Measurements from ENCODE around the gene UCK1. TPM values are rescaled to one million over a fixed set of nuclear protein-coding genes. Genes with fewer than 3 reads are reported as not detected.

The UCK1 gene
- total and polyA plus RNA-seq, 2 experiments from 2014 or later, result 22.6 to 31.3 TPM

DNA sequence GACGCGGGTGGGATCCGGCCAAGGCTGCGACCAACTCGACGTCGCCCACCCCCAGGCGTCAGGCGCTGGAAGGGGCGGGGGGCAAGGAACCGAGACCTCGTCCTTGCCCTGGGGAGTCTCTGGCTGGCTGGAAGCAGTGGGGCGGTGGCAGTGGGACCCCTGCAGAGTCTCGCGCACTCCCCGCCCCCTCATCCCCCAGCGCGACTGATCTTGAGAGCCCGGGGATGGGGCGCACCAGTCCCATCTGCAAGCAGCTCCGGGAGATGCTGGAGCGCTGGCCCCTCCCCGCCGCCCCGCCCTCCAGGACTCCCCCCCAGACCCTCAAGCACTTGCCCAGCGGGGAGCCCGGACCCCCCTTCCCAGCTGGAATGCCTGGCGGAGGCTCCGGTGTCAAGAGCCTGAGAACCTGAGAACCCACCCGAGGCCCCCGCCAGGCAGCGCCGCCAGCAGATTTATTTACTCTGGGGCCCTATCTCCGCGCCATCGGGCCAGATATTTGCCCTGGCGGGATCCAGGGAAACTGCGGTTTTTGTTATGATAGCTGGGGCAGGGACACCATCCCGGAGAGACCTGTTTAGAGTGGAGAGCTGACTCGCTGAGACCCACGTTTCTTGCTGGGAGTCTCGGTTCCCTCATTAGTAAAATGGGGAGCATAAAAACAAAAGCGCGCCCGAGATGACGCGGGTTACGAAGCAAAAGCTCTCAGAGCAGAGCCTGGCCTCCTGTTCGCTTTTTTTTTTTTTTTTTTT is 15.4 kb upstream of the UCK1 start:
- Histone ChIP-seq H3K4me2 (ENCODE audit: unreplicated experiment) (peak overlapping the region; percentile 67), H3K27ac (no peak overlapping the region), H3K4me3 (peak overlapping the region; percentile 50), H3F3A (ENCODE audit: insufficient read depth) (no peaks in the 10 kb centered on the region), H3K9ac (no peak overlapping the region), H3K36me3 (ENCODE audit: low read depth) (no peaks in the 10 kb centered on the region), H3K9me2 (ENCODE audit: insufficient read depth) (no peaks in the 10 kb centered on the region), H4K20me1 (ENCODE audit: insufficient read depth) (no peaks in the 10 kb centered on the region), H3K79me2 (ENCODE audit: insufficient read depth) (no peaks in the 10 kb centered on the region), H2AFZ (0 out of 2 replicates have a peak overlapping the region, but pooled peaks have one; percentile 8), H3K9me3 (ENCODE audit: low read depth) (no peaks in the 10 kb centered on the region), H3K4me1 (ENCODE audit: insufficient read depth) (no peaks in the 10 kb centered on the region), H3K27me3 (replicated peaks; ENCODE audit: insufficient read depth) (peaks cover 44% of the 10 kb centered on the region)
- in situ Hi-C loops (cut with MboI), result no loop called here
- peak; percentile 41 for DNase-seq
- WGBS, 2 experiments (ENCODE audit: low coverage in 1 of 2, low lambda C conversion rate in 2 of 2, missing lambda C conversion rate in 2 of 2), result 1 to 5% methylated on average over 25 to 46 of the region's 49 CpGs
- TF ChIP-seq EZH2phosphoT487 (IDR thresholded peaks at IDR 0.05; ENCODE audit: insufficient read depth, low read depth), result no peak
- peak; percentile 63 for TF ChIP-seq EZH2 (IDR thresholded peaks at IDR 0.05; ENCODE audit: insufficient read depth, poor library complexity, severe bottlenecking)

- H3K4me1 ChIP-seq (ENCODE audit: insufficient read depth), result no peaks in the 10 kb centered on the region
- no peaks in the 10 kb centered on the region for H3K79me2 ChIP-seq (ENCODE audit: insufficient read depth)
- no peaks in the 10 kb centered on the region for H4K20me1 ChIP-seq (ENCODE audit: insufficient read depth)
- in situ Hi-C loops (cut with MboI), result no loop called here
- H3K9me2 ChIP-seq (ENCODE audit: insufficient read depth), result no peaks in the 10 kb centered on the region
- no peak for DNase-seq
- no peak overlapping the region for H2AFZ ChIP-seq
- H3K4me2 ChIP-seq (ENCODE audit: unreplicated experiment), result no peak overlapping the region
- TF ChIP-seq EZH2phosphoT487 (IDR thresholded peaks at IDR 0.05; ENCODE audit: insufficient read depth, low read depth) (0 out of 2 replicates have a peak, but pooled peaks have one; percentile 54), EZH2 (IDR thresholded peaks at IDR 0.05; ENCODE audit: insufficient read depth, poor library complexity, severe bottlenecking) (no peak)
- 4 to 6% methylated on average over 16 to 30 of the region's 30 CpGs for WGBS, 2 experiments (ENCODE audit: low coverage in 1 of 2, low lambda C conversion rate in 2 of 2, missing lambda C conversion rate in 2 of 2)
- H3K9ac ChIP-seq, result no peak overlapping the region
- no peaks in the 10 kb centered on the region for H3K36me3 ChIP-seq (ENCODE audit: low read depth)
- H3K27me3 ChIP-seq (replicated peaks; ENCODE audit: insufficient read depth), result peaks cover 44% of the 10 kb centered on the region
- H3K4me3 ChIP-seq, result no peak overlapping the region
- H3K27ac ChIP-seq, result no peak overlapping the region
- H3K9me3 ChIP-seq (ENCODE audit: low read depth), result no peaks in the 10 kb centered on the region
- H3F3A ChIP-seq (ENCODE audit: insufficient read depth), result no peaks in the 10 kb centered on the region
These were observed 14.8 kb upstream of the UCK1 start for GRCh38 chr9:131545786-131546335.

DNA sequence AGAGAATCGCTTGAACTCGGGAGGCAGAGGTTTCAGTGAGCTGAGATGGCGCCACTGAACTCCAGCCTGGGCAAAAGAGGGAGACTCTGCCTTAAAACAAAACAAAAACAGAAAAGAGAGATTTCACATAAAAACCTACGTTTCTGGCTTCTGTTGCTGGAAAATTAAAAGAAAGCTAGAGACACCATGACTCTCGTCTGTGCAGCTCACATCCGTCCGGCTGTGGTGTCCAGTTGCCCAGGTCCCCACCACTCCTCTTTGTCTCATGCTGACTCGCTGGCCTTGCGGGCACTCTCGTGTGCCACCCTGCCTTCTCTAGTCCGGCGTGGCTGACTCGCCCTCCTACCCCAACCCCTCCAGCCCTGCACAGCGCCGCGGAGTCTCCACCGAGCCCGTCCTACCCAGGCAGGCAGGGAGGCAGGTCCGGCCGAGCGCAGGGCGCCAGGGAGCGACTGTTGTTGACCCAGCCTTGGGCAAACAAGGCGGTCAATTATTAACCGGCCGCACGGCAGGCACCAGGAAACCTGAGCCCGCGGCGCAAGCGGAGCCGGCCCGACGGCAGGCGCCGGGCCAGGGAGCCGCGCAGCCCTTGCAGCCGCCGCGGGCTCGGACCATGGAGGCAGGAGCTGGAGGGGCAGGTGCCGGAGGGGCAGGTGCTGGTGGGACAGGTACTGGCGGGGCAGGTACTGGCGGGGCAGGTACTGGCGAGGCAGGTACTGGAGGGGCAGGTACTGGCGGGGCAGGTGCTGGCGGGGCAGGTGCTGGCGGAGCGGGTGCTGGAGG is 14.1 kb upstream of the UCK1 start, which contains the start of gene PRRT1B:
TSS of gene PRRT1B (plus strand) at position 521 of the 783 bp plus-strand sequence. CDS start at position 614, 93 bp downstream.
- no peaks in the 10 kb centered on the region for H3K79me2 ChIP-seq (ENCODE audit: insufficient read depth)
- WGBS, 2 experiments (ENCODE audit: low coverage in 1 of 2, low lambda C conversion rate in 2 of 2, missing lambda C conversion rate in 2 of 2), result 18 to 23% methylated on average over 32 to 50 of the region's 50 CpGs
- H3K4me3 ChIP-seq, result no peak within 1 kb of the TSS
- TF ChIP-seq EZH2 (IDR thresholded peaks at IDR 0.05; ENCODE audit: insufficient read depth, poor library complexity, severe bottlenecking), result peak; percentile 95
- no peak for TF ChIP-seq EZH2phosphoT487 (IDR thresholded peaks at IDR 0.05; ENCODE audit: insufficient read depth, low read depth)
- H2AFZ ChIP-seq, result no peak within 1 kb of the TSS
- H3K4me2 ChIP-seq (ENCODE audit: unreplicated experiment), result no peak within 1 kb of the TSS
- H4K20me1 ChIP-seq (ENCODE audit: insufficient read depth), result no peaks in the 10 kb centered on the region
- H3K9ac ChIP-seq, result no peak within 1 kb of the TSS
- peak; percentile 13 for DNase-seq
- in situ Hi-C loops (cut with MboI), result no loop called here
- no peaks in the 10 kb centered on the region for H3K9me3 ChIP-seq (ENCODE audit: low read depth)
- no peaks in the 10 kb centered on the region for H3K36me3 ChIP-seq (ENCODE audit: low read depth)
- no peaks in the 10 kb centered on the region for H3K4me1 ChIP-seq (ENCODE audit: insufficient read depth)
- H3F3A ChIP-seq (ENCODE audit: insufficient read depth), result no peaks in the 10 kb centered on the region
- no peak within 1 kb of the TSS for H3K27ac ChIP-seq
- no peaks in the 10 kb centered on the region for H3K9me2 ChIP-seq (ENCODE audit: insufficient read depth)
- H3K27me3 ChIP-seq (replicated peaks; ENCODE audit: insufficient read depth), result peaks cover 44% of the 10 kb centered on the region

GRCh38 chr9:131543141-131543540 is 12.1 kb upstream of the UCK1 start:
- TF ChIP-seq EZH2phosphoT487 (IDR thresholded peaks at IDR 0.05; ENCODE audit: insufficient read depth, low read depth), result no peak
- no peak for TF ChIP-seq EZH2 (IDR thresholded peaks at IDR 0.05; ENCODE audit: insufficient read depth, poor library complexity, severe bottlenecking)
- Histone ChIP-seq H3F3A (ENCODE audit: insufficient read depth) (no peaks in the 10 kb centered on the region), H3K79me2 (ENCODE audit: insufficient read depth) (no peaks in the 10 kb centered on the region), H3K9me2 (ENCODE audit: insufficient read depth) (no peaks in the 10 kb centered on the region), H3K9ac (no peak overlapping the region), H4K20me1 (ENCODE audit: insufficient read depth) (no peaks in the 10 kb centered on the region), H3K4me3 (no peak overlapping the region), H2AFZ (no peak overlapping the region), H3K4me1 (ENCODE audit: insufficient read depth) (no peaks in the 10 kb centered on the region), H3K4me2 (ENCODE audit: unreplicated experiment) (no peak overlapping the region), H3K27me3 (replicated peaks; ENCODE audit: insufficient read depth) (peaks cover 36% of the 10 kb centered on the region), H3K27ac (no peak overlapping the region), H3K36me3 (ENCODE audit: low read depth) (no peaks in the 10 kb centered on the region), H3K9me3 (ENCODE audit: low read depth) (no peaks in the 10 kb centered on the region)
- 74 to 78% methylated on average over 6 of the region's 6 CpGs for WGBS, 2 experiments (ENCODE audit: low coverage in 1 of 2, low lambda C conversion rate in 2 of 2, missing lambda C conversion rate in 2 of 2)
- in situ Hi-C loops (cut with MboI), result no loop called here
- DNase-seq, result no peak
